ENCODE data around the gene SKAP2. TPM values are rescaled to one million over a fixed set of nuclear protein-coding genes. Genes with fewer than 3 reads are reported as not detected.

The SKAP2 gene
- total RNA-seq, 1 experiment from 2014 or later, result 9.6 TPM

- DNase-seq (no peak), ATAC-seq (no peak)
- no peak for TF ChIP-seq CTCF (conservative IDR thresholded peaks at IDR 0.05; ENCODE audit: low read depth, low read length)
- no peak for TF ChIP-seq EZH2 (IDR thresholded peaks at IDR 0.05; ENCODE audit: low read length, unreplicated experiment)
- TF ChIP-seq EZH2phosphoT487 (IDR thresholded peaks at IDR 0.05; ENCODE audit: borderline replicate concordance, low read length), result no peak
- H4K20me1 ChIP-seq (ENCODE audit: low read length), result no peaks in the 10 kb centered on the region
- CTCF ChIA-PET, result no interaction called here
- no peak overlapping the region for H3K27ac ChIP-seq (ENCODE audit: low read length)
- no peaks in the 10 kb centered on the region for H3K27me3 ChIP-seq (ENCODE audit: low read length)
- H2AFZ ChIP-seq (ENCODE audit: low read length), result no peak overlapping the region
- H3K79me2 ChIP-seq (ENCODE audit: low read length), result no peaks in the 10 kb centered on the region
- POLR2A ChIA-PET (ENCODE audit: unreplicated experiment), result no interaction called here
- no peak overlapping the region for H3K9ac ChIP-seq (ENCODE audit: low read length)
- no TSS peak for BruUV-seq (replicated peaks)
- no peaks in the 10 kb centered on the region for H3K9me3 ChIP-seq (ENCODE audit: low read length)
- no peak overlapping the region for H3K4me2 ChIP-seq (ENCODE audit: low read length)
- H3K4me3 ChIP-seq (ENCODE audit: low read length), result no peak overlapping the region
- H3K9me2 ChIP-seq (replicated peaks; ENCODE audit: low read length), result no peaks in the 10 kb centered on the region
- intact Hi-C loops (cut with micrococcal nuclease), result no loop called here
- no peaks in the 10 kb centered on the region for H3K36me3 ChIP-seq (ENCODE audit: low read depth, low read length)
- H3K4me1 ChIP-seq (ENCODE audit: insufficient read depth, low read length), result peaks cover 26% of the 10 kb centered on the region
- no peaks in the 10 kb centered on the region for H3F3A ChIP-seq (ENCODE audit: low read length, unreplicated experiment)
Measured at GRCh38 chr7:26657206-26657641, 207.2 kb downstream of the SKAP2 start.

GRCh38 chr7:26656735-26657134 lies 207.7 kb downstream of the SKAP2 start:
- DNase-seq (no peak), ATAC-seq (no peak)
- ChIA-PET POLR2A (ENCODE audit: unreplicated experiment) (no interaction called here), CTCF (no interaction called here)
- Histone ChIP-seq H3K4me2 (ENCODE audit: low read length) (no peak overlapping the region), H3K4me1 (ENCODE audit: insufficient read depth, low read length) (peaks cover 26% of the 10 kb centered on the region), H2AFZ (ENCODE audit: low read length) (no peak overlapping the region), H3K9me3 (ENCODE audit: low read length) (no peaks in the 10 kb centered on the region), H3K79me2 (ENCODE audit: low read length) (no peaks in the 10 kb centered on the region), H3K27ac (ENCODE audit: low read length) (no peak overlapping the region), H3F3A (ENCODE audit: low read length, unreplicated experiment) (no peaks in the 10 kb centered on the region), H4K20me1 (ENCODE audit: low read length) (no peaks in the 10 kb centered on the region), H3K36me3 (ENCODE audit: low read depth, low read length) (no peaks in the 10 kb centered on the region), H3K9me2 (replicated peaks; ENCODE audit: low read length) (no peaks in the 10 kb centered on the region), H3K27me3 (ENCODE audit: low read length) (no peaks in the 10 kb centered on the region), H3K4me3 (ENCODE audit: low read length) (no peak overlapping the region), H3K9ac (ENCODE audit: low read length) (no peak overlapping the region)
- BruUV-seq (replicated peaks), result no TSS peak
- TF ChIP-seq EZH2phosphoT487 (IDR thresholded peaks at IDR 0.05; ENCODE audit: borderline replicate concordance, low read length), result no peak
- no peak for TF ChIP-seq EZH2 (IDR thresholded peaks at IDR 0.05; ENCODE audit: low read length, unreplicated experiment)
- TF ChIP-seq CTCF (conservative IDR thresholded peaks at IDR 0.05; ENCODE audit: low read depth, low read length), result no peak
- intact Hi-C loops (cut with micrococcal nuclease), result no loop called here

- no peak overlapping the region for H3K27ac ChIP-seq (ENCODE audit: low read length)
- H3K4me1 ChIP-seq (ENCODE audit: insufficient read depth, low read length), result peaks cover 26% of the 10 kb centered on the region
- no TSS peak for BruUV-seq (replicated peaks)
- H3K27me3 ChIP-seq (ENCODE audit: low read length), result no peaks in the 10 kb centered on the region
- CTCF ChIA-PET, result interaction anchor here (0.6 kb wide), 1 partner anchor 50 kb away, joined by 4 read pairs; no protein-coding TSS in a partner anchor
- H2AFZ ChIP-seq (ENCODE audit: low read length), result no peak overlapping the region
- no peaks in the 10 kb centered on the region for H3F3A ChIP-seq (ENCODE audit: low read length, unreplicated experiment)
- TF ChIP-seq CTCF (conservative IDR thresholded peaks at IDR 0.05; ENCODE audit: low read depth, low read length), result no peak
- no peak for TF ChIP-seq EZH2 (IDR thresholded peaks at IDR 0.05; ENCODE audit: low read length, unreplicated experiment)
- no peak for TF ChIP-seq EZH2phosphoT487 (IDR thresholded peaks at IDR 0.05; ENCODE audit: borderline replicate concordance, low read length)
- POLR2A ChIA-PET (ENCODE audit: unreplicated experiment), result interaction anchor here (0.6 kb wide), 1 partner anchor 151 kb away, joined by 7 read pairs; no protein-coding TSS in a partner anchor
- H3K36me3 ChIP-seq (ENCODE audit: low read depth, low read length), result no peaks in the 10 kb centered on the region
- H3K9ac ChIP-seq (ENCODE audit: low read length), result no peak overlapping the region
- no peaks in the 10 kb centered on the region for H3K9me2 ChIP-seq (replicated peaks; ENCODE audit: low read length)
- intact Hi-C loops (cut with micrococcal nuclease), result no loop called here
- no peak overlapping the region for H3K4me2 ChIP-seq (ENCODE audit: low read length)
- H3K4me3 ChIP-seq (ENCODE audit: low read length), result no peak overlapping the region
- H3K79me2 ChIP-seq (ENCODE audit: low read length), result no peaks in the 10 kb centered on the region
- DNase-seq, result no peak
- H4K20me1 ChIP-seq (ENCODE audit: low read length), result no peaks in the 10 kb centered on the region
- H3K9me3 ChIP-seq (ENCODE audit: low read length), result no peaks in the 10 kb centered on the region
- no peak for ATAC-seq
Measured at GRCh38 chr7:26655781-26656180, 208.6 kb downstream of the SKAP2 start.
